Small intestine (tissue), 7 donors: Measurements from ENCODE around the gene ASB2. TPM values are rescaled to one million over a fixed set of nuclear protein-coding genes. Genes with fewer than 3 reads are reported as not detected.

ENCODE experiments used
- DNase-seq, 2 donors: peaks; one replicate each; pipeline versions ENCODE4 v3.0.0 to v3.0.0-alpha.2; 2013
- FAIRE-seq: peaks from 2 replicates; lab custom pipeline; 2012; peaks lifted over from hg19 to GRCh38; lab: Jason Lieb, UNC
- H3K27ac ChIP-seq, 3 donors: one replicate each; pipeline ENCODE4 v1.5.1; 2013; ENCODE audit warnings: low read length in 2 of 3, mild to moderate bottlenecking in 2 of 3, control low read depth in 1 of 3, inconsistent platforms in 1 of 3, low read depth in 1 of 3, moderate library complexity in 1 of 3
- H3K27me3 ChIP-seq, 3 donors: one replicate each; pipeline ENCODE4 v1.6.1; 2013; ENCODE audit warnings: low read length in 3 of 3, inconsistent platforms in 1 of 3; ENCODE audit not compliant: control insufficient read depth in 3 of 3, insufficient read depth in 3 of 3
- H3K36me3 ChIP-seq, 3 donors: one replicate each; pipeline ENCODE4 v1.6.1; 2013; ENCODE audit warnings: low read length in 3 of 3, inconsistent platforms in 1 of 3, low read depth in 1 of 3, mild to moderate bottlenecking in 1 of 3, moderate library complexity in 1 of 3; ENCODE audit not compliant: control insufficient read depth in 3 of 3, insufficient read depth in 2 of 3
- H3K4me1 ChIP-seq, 3 donors: one replicate each; pipeline ENCODE4 v1.6.1; 2013; ENCODE audit warnings: low read length in 2 of 3, inconsistent platforms in 1 of 3, low read depth in 1 of 3, mild to moderate bottlenecking in 1 of 3, moderate library complexity in 1 of 3; ENCODE audit not compliant: control insufficient read depth in 3 of 3, insufficient read depth in 2 of 3
- H3K4me3 ChIP-seq, 3 donors: one replicate each; pipeline ENCODE4 v1.5.1; 2013; ENCODE audit warnings: low read length in 3 of 3, control low read depth in 1 of 3, inconsistent platforms in 1 of 3, low read depth in 1 of 3, mild to moderate bottlenecking in 1 of 3, moderate library complexity in 1 of 3
- H3K9me3 ChIP-seq, 2 donors: one replicate each; pipeline ENCODE4 v1.6.1; 2013; ENCODE audit warnings: low read depth in 1 of 2, low read length in 1 of 2; ENCODE audit not compliant: control insufficient read depth in 2 of 2, insufficient read depth in 1 of 2
- WGBS, 3 donors: extraction: QIAGEN DNeasy Blood & Tissue Kit; methylation state at CpG; one replicate each; pipeline ENCODE4 v1.1.7; 2013; 5-methylcytosine and 5-hydroxymethylcytosine counted together
- polyA plus RNA-seq, 4 donors: library from polyadenylated mRNA; stranded (reverse) in 3 of 4; unstranded in 1 of 4; fragments of 200-250 nt in 3 of 4; fragments of 120-200 nt in 1 of 4; gene quantifications; one replicate each; pipeline versions ENCODE4 v1.2.1 to v1.2.3, GENCODE V29; 2013
- donor health status: healthy with polysubstance abuse.
- donor health status: control.
- donor health status: control.
- donor health status: Bipolar disorder and iron deficiency.
- donor health status: healthy.

The ASB2 gene
- polyA plus RNA-seq, 4 donors = 1.3 to 5.6 (median 4.2) TPM

GRCh38 chr14:93916498-93916897 lies 59.9 kb downstream of the ASB2 start:
- DNase-seq = peak in 1 of 2 donors; percentile 14
- Histone ChIP-seq H3K27me3 (no peaks in the 10 kb centered on the region), H3K36me3 (no peaks in the 10 kb centered on the region), H3K4me1 (no peaks in the 10 kb centered on the region), H3K27ac (no peak overlapping the region), H3K9me3 (peaks cover 0 to 8% of the 10 kb centered on the region in 2 donors), H3K4me3 (no peak overlapping the region)
- no peak for FAIRE-seq
- 20 to 51% (median 34%) methylated on average over 3 of the region's 3 CpGs for WGBS, 3 donors

GRCh38 chr14:93915800-93916199 lies 60.6 kb downstream of the ASB2 start:
- Histone ChIP-seq H3K4me1 (no peaks in the 10 kb centered on the region), H3K4me3 (no peak overlapping the region), H3K36me3 (no peaks in the 10 kb centered on the region), H3K27ac (no peak overlapping the region), H3K27me3 (no peaks in the 10 kb centered on the region), H3K9me3 (peaks cover 0 to 8% of the 10 kb centered on the region in 2 donors)
- no peak for FAIRE-seq
- DNase-seq = no peak
- WGBS, 3 donors = 32 to 42% (median 37%) methylated on average over 2 of the region's 2 CpGs

- no peak overlapping the region for H3K4me3 ChIP-seq
- no peak overlapping the region for H3K27ac ChIP-seq
- DNase-seq (no peak), FAIRE-seq (no peak)
- H3K4me1 ChIP-seq = no peaks in the 10 kb centered on the region
- H3K27me3 ChIP-seq = no peaks in the 10 kb centered on the region
- 75 to 83% (median 81%) methylated on average over 14 of the region's 14 CpGs for WGBS, 3 donors
- no peaks in the 10 kb centered on the region for H3K36me3 ChIP-seq
- H3K9me3 ChIP-seq = peaks cover 0 to 8% of the 10 kb centered on the region in 2 donors
These were observed 61.2 kb downstream of the ASB2 start for GRCh38 chr14:93915070-93915705.

GRCh38 chr14:93914278-93914677 lies 62.1 kb downstream of the ASB2 start:
- Histone ChIP-seq H3K27me3 (no peaks in the 10 kb centered on the region), H3K27ac (no peak overlapping the region), H3K9me3 (peaks cover 0 to 8% of the 10 kb centered on the region in 2 donors), H3K36me3 (no peaks in the 10 kb centered on the region), H3K4me1 (no peaks in the 10 kb centered on the region), H3K4me3 (no peak overlapping the region)
- WGBS, 3 donors = 73 to 94% (median 88%) methylated on average over 4 of the region's 4 CpGs
- no peak for FAIRE-seq
- no peak for DNase-seq

GRCh38 chr14:93912782-93913181 lies 63.6 kb downstream of the ASB2 start:
- DNase-seq (no peak), FAIRE-seq (no peak)
- WGBS, 3 donors = 79 to 86% (median 86%) methylated on average over 4 of the region's 4 CpGs

GRCh38 chr14:93911975-93912615 lies 64.3 kb downstream of the ASB2 start:
- Histone ChIP-seq H3K36me3 (no peaks in the 10 kb centered on the region), H3K4me3 (no peak overlapping the region)
- 77 to 85% (median 82%) methylated on average over 5 of the region's 5 CpGs for WGBS, 3 donors

More at GRCh38 chr14:93912782-93913181, 63.6 kb downstream of the ASB2 start:
- no peaks in the 10 kb centered on the region for H3K36me3 ChIP-seq
- H3K4me3 ChIP-seq = no peak overlapping the region
- peaks cover 0 to 8% of the 10 kb centered on the region in 2 donors for H3K9me3 ChIP-seq
- no peak overlapping the region for H3K27ac ChIP-seq
- H3K27me3 ChIP-seq = no peaks in the 10 kb centered on the region
- H3K4me1 ChIP-seq = no peaks in the 10 kb centered on the region

GRCh38 chr14:93909429-93910128 lies 66.8 kb downstream of the ASB2 start:
- WGBS, 3 donors = 61 to 81% (median 65%) methylated on average over 5 of the region's 5 CpGs
- FAIRE-seq (no peak), DNase-seq (peak in 1 of 2 donors; percentile 18)

More at GRCh38 chr14:93911975-93912615, 64.3 kb downstream of the ASB2 start:
- peaks cover 0 to 8% of the 10 kb centered on the region in 2 donors for H3K9me3 ChIP-seq
- no peaks in the 10 kb centered on the region for H3K27me3 ChIP-seq
- no peak for DNase-seq
- no peak overlapping the region for H3K27ac ChIP-seq
- H3K4me1 ChIP-seq = no peaks in the 10 kb centered on the region
- FAIRE-seq = no peak

More at GRCh38 chr14:93909429-93910128, 66.8 kb downstream of the ASB2 start:
- Histone ChIP-seq H3K27ac (no peak overlapping the region), H3K4me1 (no peaks in the 10 kb centered on the region), H3K4me3 (no peak overlapping the region), H3K36me3 (no peaks in the 10 kb centered on the region), H3K27me3 (no peaks in the 10 kb centered on the region), H3K9me3 (peaks cover 0 to 5% of the 10 kb centered on the region in 2 donors)
